HepG2 (cell line): ENCODE data around the gene EPB41L1. TPM values are rescaled to one million over a fixed set of nuclear protein-coding genes. Genes with fewer than 3 reads are reported as not detected.

ENCODE experiments used
- ATAC-seq: fragments of 200-7000 bp; cut with Tn5 transposase; 3 replicates; pipeline ENCODE4 v1.9.1; 2020; ENCODE audit warnings: mild to moderate bottlenecking, moderate library complexity
- BruUV-seq: library from RNA; stranded (reverse); fragments of 400-500 nt; replicated peaks from 2 replicates; lab custom pipeline; 2021; lab: Mats Ljungman, UMichigan
- CTCF ChIA-PET: fragments of 300-600 bp; formaldehyde crosslinking; extraction: SDS; loops from one replicate; lab custom pipeline; 2021; ENCODE audit warnings: low total read pairs, inconsistent platforms, low intra/inter-chr PET ratio; lab: Yijun Ruan, JAX
- POLR2A ChIA-PET: fragments of 350-600 bp; sonication (Branson Sonifier 250); formaldehyde crosslinking; loops from one replicate; lab custom pipeline; 2020; ENCODE audit warnings: antibody characterized with exemption, inconsistent platforms; lab: Yijun Ruan, JAX
- DNase-seq: peaks from one replicate; pipeline ENCODE4 v3.0.0-alpha.2; 2015; ENCODE audit warnings: low spot score
- FAIRE-seq: peaks from 3 replicates; lab custom pipeline; 2011; peaks lifted over from hg19 to GRCh38; lab: Jason Lieb, UNC
- H2AFZ ChIP-seq: one replicate; pipeline ENCODE4 v1.6.1; 2011; ENCODE audit warnings: low read length, inconsistent platforms
- H3K27ac ChIP-seq: fragments of 300-600 bp; 3 replicates; pipeline ENCODE4 v1.8.0; 2011; ENCODE audit warnings: mixed run types, mild to moderate bottlenecking, mixed read lengths, low read length, inconsistent platforms; ENCODE audit not compliant: insufficient read depth; ENCODE audit errors: extremely low read length
- H3K27me3 ChIP-seq, 2 experiments: fragments of 200-600 bp in 1 of 2; 2 replicates in 1 of 2; 3 replicates in 1 of 2; pipeline versions ENCODE4 v1.6.0 to v1.8.0; 2011; ENCODE audit warnings: low read length in 2 of 2, mild to moderate bottlenecking in 2 of 2, moderate library complexity in 2 of 2, inconsistent platforms in 1 of 2; ENCODE audit not compliant: insufficient read depth in 2 of 2, control insufficient read depth in 1 of 2
- H3K36me3 ChIP-seq, 2 experiments: fragments of 200-600 bp in 1 of 2; replicated peaks in 1 of 2; 2 replicates in 1 of 2; 3 replicates in 1 of 2; pipeline versions ENCODE4 v1.5.1 to v1.8.0; 2011; ENCODE audit warnings: low read length in 2 of 2, inconsistent platforms in 1 of 2; ENCODE audit not compliant: insufficient read depth in 2 of 2, control insufficient read depth in 1 of 2
- H3K4me1 ChIP-seq: 2 replicates; pipeline ENCODE4 v1.5.1; 2012; ENCODE audit warnings: low read length, inconsistent platforms; ENCODE audit not compliant: insufficient read depth
- H3K4me2 ChIP-seq: 2 replicates; pipeline ENCODE4 v1.6.0; 2011; ENCODE audit warnings: low read depth, low read length, inconsistent platforms
- H3K4me3 ChIP-seq, 3 experiments: fragments of 200-600 bp in 1 of 3; sonication (generic), shearing (Covaris generic) in 1 of 3; replicated peaks in 1 of 3; 2 replicates each; pipeline ENCODE4 v1.5.1; 2011 to 2016; ENCODE audit warnings: low read length in 3 of 3, inconsistent platforms in 2 of 3, low read depth in 2 of 3, mild to moderate bottlenecking in 2 of 3, control low read depth in 1 of 3, mixed read lengths in 1 of 3; ENCODE audit not compliant: insufficient read depth in 1 of 3
- H3K79me2 ChIP-seq: one replicate; pipeline ENCODE4 v1.6.1; 2011; ENCODE audit warnings: low read length, inconsistent platforms; ENCODE audit not compliant: insufficient read depth
- H3K9ac ChIP-seq: 2 replicates; pipeline ENCODE4 v1.6.0; 2011; ENCODE audit warnings: mild to moderate bottlenecking, low read depth, low read length, inconsistent platforms; ENCODE audit not compliant: insufficient read depth
- H3K9me3 ChIP-seq: 2 replicates; pipeline ENCODE4 v1.5.1; 2012; ENCODE audit warnings: mild to moderate bottlenecking, low read length
- H4K20me1 ChIP-seq: 2 replicates; pipeline ENCODE4 v1.6.0; 2011; ENCODE audit warnings: inconsistent platforms, mild to moderate bottlenecking, low read length, moderate library complexity; ENCODE audit not compliant: insufficient read depth
- HMGA1 ChIP-seq: sonication (generic); formaldehyde crosslinking; conservative IDR thresholded peaks from 2 replicates; pipeline ENCODE4 v1.4.0; 2020; ENCODE audit warnings: missing genetic modification reagents
- KLF9 ChIP-seq: IDR thresholded peaks from 2 replicates; pipeline ENCODE4 v1.6.1; 2016; ENCODE audit warnings: low read depth
- NRL ChIP-seq: sonication (generic); formaldehyde crosslinking; IDR thresholded peaks from 2 replicates; pipeline ENCODE4 v1.5.0; 2020; ENCODE audit warnings: missing genetic modification reagents, mild to moderate bottlenecking, moderate library complexity, borderline replicate concordance
- SNAI1 ChIP-seq: sonication (generic); formaldehyde crosslinking; IDR thresholded peaks from 2 replicates; pipeline ENCODE4 v1.5.0; 2020; ENCODE audit warnings: mild to moderate bottlenecking, missing genetic modification reagents, borderline replicate concordance
- ZKSCAN1 ChIP-seq: fragments of 150-350 bp; IDR thresholded peaks from 2 replicates; pipeline ENCODE4 v1.6.1; 2014; ENCODE audit warnings: low read length
- ZMYM3 ChIP-seq: sonication (generic); formaldehyde crosslinking; IDR thresholded peaks from 2 replicates; pipeline ENCODE4 v1.5.1; 2020; ENCODE audit warnings: mild to moderate bottlenecking, missing genetic modification reagents
- ZNF768 ChIP-seq: sonication (generic); formaldehyde crosslinking; IDR thresholded peaks from 2 replicates; pipeline ENCODE4 v1.4.0; 2020; ENCODE audit warnings: missing genetic modification reagents
- WGBS: methylation state at CpG from one replicate; pipeline ENCODE4 v1.1.6; 2017; ENCODE audit warnings: low lambda C conversion rate; 5-methylcytosine and 5-hydroxymethylcytosine counted together
- in situ Hi-C: cut with HindIII; loops from 2 replicates; pipeline ENCODE4 v1.10.0; 2017; ENCODE audit warnings: low pct_unique_long_range_greater_than_20kb; ENCODE audit not compliant: extremely low pct_ligation_motif_present
- intact Hi-C: fragments of 100-400 bp; cut with micrococcal nuclease; formaldehyde crosslinking; loops from one replicate; pipeline ENCODE4 v1.10.0; 2022; ENCODE audit not compliant: unreplicated experiment
- polyA plus RNA-seq, 8 experiments: library from polyadenylated mRNA; depleted of rRNA in 3 of 8; stranded (reverse) in 7 of 8; unstranded in 1 of 8; fragments of >200 nt; fragmentation: Illumina TruSeq in 4 of 8; extraction: Trizol in 4 of 8; gene quantifications; 2 replicates each; pipeline versions ENCODE4 v1.2.1 to v1.2.3, GENCODE V29; 2011 to 2016; ENCODE audit warnings: low read depth in 4 of 8, missing spikeins in 1 of 8, mixed read lengths in 1 of 8; ENCODE audit not compliant: insufficient read depth in 1 of 8
- total RNA-seq, 5 experiments: library from RNA; depleted of rRNA; stranded (reverse); fragments of >200 nt; fragmentation: Illumina TruSeq; extraction: Trizol; gene quantifications; 2 replicates each; pipeline ENCODE4 v1.2.3, GENCODE V29; 2016; ENCODE audit warnings: low read depth in 1 of 5
- TF ChIP-seq, protein P1 (sequence below): sonication (generic); formaldehyde crosslinking; IDR thresholded peaks from 2 replicates; pipeline ENCODE4 v1.9.0; 2022; ENCODE audit warnings: missing genetic modification reagents, mild to moderate bottlenecking, borderline replicate concordance

EPB41L1 gene
- total and polyA plus RNA-seq, 2 of the 13 experiments (the other 11 are each of a cell fraction or from before 2014, with no cell fraction given), result 16.7 to 39.0 TPM

DNA sequence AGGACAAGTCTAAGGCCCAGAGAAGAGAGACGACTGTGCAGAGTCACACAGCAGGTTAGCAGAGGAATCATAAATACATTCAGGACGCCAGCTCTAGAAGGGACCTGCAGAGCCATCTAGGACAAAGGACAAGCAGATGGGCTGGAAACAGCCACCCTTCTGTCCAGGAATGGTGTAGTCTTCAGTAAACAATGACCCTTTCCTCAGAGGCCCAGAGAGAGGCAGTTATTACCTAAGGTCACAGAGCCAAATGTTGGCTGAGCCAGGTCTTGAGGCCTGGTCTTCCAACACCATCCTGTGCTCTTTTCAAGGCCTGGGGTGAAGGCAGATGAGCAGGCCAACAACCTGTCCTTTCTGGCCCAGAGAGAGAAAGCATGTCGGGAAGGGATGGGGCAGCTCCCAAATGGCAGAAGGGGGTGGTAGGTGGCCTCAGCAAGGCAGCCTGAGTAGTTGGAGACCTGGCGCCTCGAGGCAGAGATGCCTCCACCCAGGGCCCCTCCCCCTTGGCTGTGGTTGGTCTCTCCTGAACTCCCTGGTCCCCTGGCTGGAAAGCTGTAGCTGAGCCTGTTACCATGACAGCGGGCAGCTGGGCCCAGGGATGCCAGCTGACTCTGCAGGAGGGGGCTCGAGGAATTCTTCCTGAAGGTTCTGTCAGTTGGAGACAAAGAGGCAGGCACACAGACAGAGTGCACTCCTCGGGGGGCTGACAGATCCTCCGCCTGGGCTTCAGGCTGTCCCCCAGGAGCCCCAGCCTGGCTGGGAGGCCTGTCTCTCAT lies 24.8 kb downstream of the EPB41L1 start:
- no peaks in the 10 kb centered on the region for H4K20me1 ChIP-seq
- ChIA-PET CTCF (no interaction called here), POLR2A (no interaction called here)
- DNase-seq, result no peak
- no peaks in the 10 kb centered on the region for H3K9me3 ChIP-seq
- H3K4me3 ChIP-seq, result no peak overlapping the region
- no peak overlapping the region for H3K9ac ChIP-seq
- H3K27ac ChIP-seq, result no peak overlapping the region
- no peaks in the 10 kb centered on the region for H3K27me3 ChIP-seq
- 96% methylated on average over 7 of the region's 9 CpGs for whole genome bisulfite sequencing
- intact Hi-C loops, result no loop called here
- peaks cover 29% of the 10 kb centered on the region for H3K4me1 ChIP-seq
- TF ChIP-seq ZNF768 (peak; percentile 79), KLF9 (CRISPR knock-in tag) (no peak)
- TF ChIP-seq, protein P1, sequence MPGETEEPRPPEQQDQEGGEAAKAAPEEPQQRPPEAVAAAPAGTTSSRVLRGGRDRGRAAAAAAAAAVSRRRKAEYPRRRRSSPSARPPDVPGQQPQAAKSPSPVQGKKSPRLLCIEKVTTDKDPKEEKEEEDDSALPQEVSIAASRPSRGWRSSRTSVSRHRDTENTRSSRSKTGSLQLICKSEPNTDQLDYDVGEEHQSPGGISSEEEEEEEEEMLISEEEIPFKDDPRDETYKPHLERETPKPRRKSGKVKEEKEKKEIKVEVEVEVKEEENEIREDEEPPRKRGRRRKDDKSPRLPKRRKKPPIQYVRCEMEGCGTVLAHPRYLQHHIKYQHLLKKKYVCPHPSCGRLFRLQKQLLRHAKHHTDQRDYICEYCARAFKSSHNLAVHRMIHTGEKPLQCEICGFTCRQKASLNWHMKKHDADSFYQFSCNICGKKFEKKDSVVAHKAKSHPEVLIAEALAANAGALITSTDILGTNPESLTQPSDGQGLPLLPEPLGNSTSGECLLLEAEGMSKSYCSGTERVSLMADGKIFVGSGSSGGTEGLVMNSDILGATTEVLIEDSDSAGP (CRISPR knock-in tag), result 0 out of 2 replicates have a peak, but pooled peaks have one; percentile 36
- H3K79me2 ChIP-seq, result no peaks in the 10 kb centered on the region
- in situ Hi-C loops, result no loop called here
- BruUV-seq, result no TSS peak
- H2AFZ ChIP-seq, result no peak overlapping the region
- no peak for FAIRE-seq
- peaks cover 23 to 43% of the 10 kb centered on the region in 2 experiments; a peak in 4 of 5 replicates for H3K36me3 ChIP-seq
- no peak overlapping the region for H3K4me2 ChIP-seq
- no peak for ATAC-seq

DNA sequence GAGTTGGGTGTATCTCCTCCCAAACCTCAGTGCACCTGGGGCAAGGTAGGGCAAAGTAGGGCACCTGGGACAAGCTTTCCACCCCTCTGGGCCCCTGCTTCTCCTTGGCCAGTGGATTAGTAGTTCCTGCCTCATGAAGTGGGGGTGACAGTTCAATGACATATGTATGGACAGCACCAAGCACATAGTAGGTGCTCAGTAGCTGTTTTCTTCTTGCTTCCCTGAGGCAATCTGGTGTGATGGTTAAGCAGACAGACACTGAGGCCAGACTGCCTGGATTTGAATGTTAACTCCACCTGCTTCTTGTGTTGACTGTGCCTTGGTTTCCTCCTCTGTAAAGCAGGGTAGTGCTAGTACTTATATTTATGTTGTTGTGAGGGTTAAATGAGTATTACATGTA lies 25.8 kb downstream of the EPB41L1 start:
- Histone ChIP-seq H3K4me2 (no peak overlapping the region), H3K9ac (no peak overlapping the region), H3K79me2 (no peaks in the 10 kb centered on the region), H3K36me3 (peaks cover 21 to 37% of the 10 kb centered on the region in 2 experiments; a peak in 4 of 5 replicates), H2AFZ (no peak overlapping the region), H3K27ac (no peak overlapping the region), H4K20me1 (no peaks in the 10 kb centered on the region), H3K9me3 (no peaks in the 10 kb centered on the region), H3K4me1 (peaks cover 38% of the 10 kb centered on the region), H3K4me3 (no peak overlapping the region), H3K27me3 (no peaks in the 10 kb centered on the region)
- no peak for TF ChIP-seq NRL
- TF ChIP-seq ZKSCAN1, result peak; percentile 71; the same call in 1 of the 2 replicates
- no peak for TF ChIP-seq HMGA1 (CRISPR knock-in tag)
- TF ChIP-seq ZMYM3 (CRISPR knock-in tag), result no peak
- TF ChIP-seq SNAI1 (CRISPR knock-in tag), result no peak
- DNase-seq (no peak), ATAC-seq (no peak), FAIRE-seq (no peak)
- intact Hi-C loops, result no loop called here
- ChIA-PET POLR2A (interaction anchor here (0.6 kb wide), 1 partner anchor 282 kb away, joined by 3 read pairs; no protein-coding TSS in a partner anchor), CTCF (no interaction called here)
- no TSS peak for BruUV-seq
- in situ Hi-C loops, result no loop called here
